H1 (cell line): Measurements from ENCODE around the gene HTR6. TPM values are rescaled to one million over a fixed set of nuclear protein-coding genes. Genes with fewer than 3 reads are reported as not detected.

ENCODE experiments used
- CTCF ChIA-PET: fragments of 300-600 bp; sonication (Branson Sonifier 250); formaldehyde crosslinking; loops from one replicate; lab custom pipeline; 2021; ENCODE audit not compliant: partially characterized antibody; lab: Charles Lee
- POLR2A ChIA-PET: fragments of 300-600 bp; sonication (Branson Sonifier 250); formaldehyde crosslinking; loops from one replicate; lab custom pipeline; 2021; ENCODE audit warnings: inconsistent platforms; ENCODE audit not compliant: partially characterized antibody; lab: Charles Lee
- DNase-seq, 2 experiments: peaks; one replicate each; pipeline versions ENCODE4 v3.0.0 to v3.0.0-alpha.2; 2010 to 2022; ENCODE audit warnings: low spot score in 2 of 2, low read depth in 1 of 2, mixed read lengths in 1 of 2
- FAIRE-seq: peaks from 2 replicates; lab custom pipeline; 2011; peaks lifted over from hg19 to GRCh38; lab: Jason Lieb, UNC
- H2AFZ ChIP-seq: 2 replicates; pipeline ENCODE4 v1.8.1; 2012; ENCODE audit warnings: low read length, inconsistent platforms
- H2AK5ac ChIP-seq: 2 replicates; pipeline ENCODE4 v1.6.1; 2013; ENCODE audit warnings: low read depth, low read length
- H2BK120ac ChIP-seq: replicated peaks from 2 replicates; pipeline ENCODE3; 2013; ENCODE audit warnings: low read depth, low read length, inconsistent platforms
- H2BK12ac ChIP-seq: 2 replicates; pipeline ENCODE4 v1.6.1; 2013; ENCODE audit warnings: low read depth, low read length
- H2BK15ac ChIP-seq: 2 replicates; pipeline ENCODE4 v1.6.1; 2013; ENCODE audit warnings: low read length
- H2BK20ac ChIP-seq: 2 replicates; pipeline ENCODE4 v1.6.1; 2013; ENCODE audit warnings: low read length
- H2BK5ac ChIP-seq: 2 replicates; pipeline ENCODE4 v1.6.1; 2013; ENCODE audit warnings: low read depth, low read length
- H3K14ac ChIP-seq: 2 replicates; pipeline ENCODE4 v1.6.1; 2013; ENCODE audit warnings: inconsistent platforms; ENCODE audit not compliant: insufficient read length
- H3K18ac ChIP-seq: 2 replicates; pipeline ENCODE4 v1.6.1; 2013; ENCODE audit warnings: low read length; ENCODE audit errors: extremely low read depth
- H3K23ac ChIP-seq: 2 replicates; pipeline ENCODE4 v1.6.1; 2013; ENCODE audit warnings: inconsistent platforms; ENCODE audit not compliant: insufficient read length
- H3K23me2 ChIP-seq: 2 replicates; pipeline ENCODE4 v1.6.1; 2013; ENCODE audit warnings: low read depth, low read length
- H3K27ac ChIP-seq: 2 replicates; pipeline ENCODE4 v1.6.1; 2011; ENCODE audit warnings: low read depth, low read length, inconsistent platforms
- H3K27me3 ChIP-seq, 4 experiments: replicated peaks in 1 of 4; 1 replicate in 1 of 4; 2 replicates in 3 of 4; pipeline versions ENCODE4 v1.6.1 to v1.8.1; 2011 to 2013; ENCODE audit warnings: low read length in 3 of 4, mild to moderate bottlenecking in 3 of 4, inconsistent platforms in 2 of 4, mixed read lengths in 2 of 4, moderate library complexity in 1 of 4; ENCODE audit not compliant: control insufficient read depth in 3 of 4, insufficient read depth in 3 of 4; ENCODE audit errors: extremely low read depth in 1 of 4
- H3K36me3 ChIP-seq, 4 experiments: 2 replicates each; pipeline versions ENCODE4 v1.6.1 to v1.8.1; 2011 to 2013; ENCODE audit warnings: mild to moderate bottlenecking in 4 of 4, low read length in 3 of 4, moderate library complexity in 2 of 4, control low read depth in 1 of 4, inconsistent platforms in 1 of 4; ENCODE audit not compliant: insufficient read depth in 4 of 4, control insufficient read depth in 2 of 4
- H3K4ac ChIP-seq: replicated peaks from 2 replicates; pipeline ENCODE3; 2013; ENCODE audit warnings: low read length, low read depth, mixed read lengths, inconsistent platforms; ENCODE audit not compliant: insufficient read length
- H3K4me1 ChIP-seq, 4 experiments: replicated peaks in 1 of 4; 1 replicate in 1 of 4; 2 replicates in 3 of 4; pipeline versions ENCODE4 v1.6.1 to v1.8.1; 2011 to 2013; ENCODE audit warnings: low read length in 3 of 4, inconsistent platforms in 2 of 4, mixed read lengths in 1 of 4; ENCODE audit not compliant: insufficient read depth in 4 of 4, control insufficient read depth in 3 of 4
- H3K4me2 ChIP-seq, 2 experiments: 2 replicates each; pipeline versions ENCODE4 v1.6.1 to v1.8.1; 2011 to 2013; ENCODE audit warnings: low read depth in 2 of 2, low read length in 2 of 2, control low read depth in 1 of 2, inconsistent platforms in 1 of 2, mild to moderate bottlenecking in 1 of 2; ENCODE audit not compliant: insufficient read depth in 1 of 2
- H3K4me3 ChIP-seq, 4 experiments: fragments of 200-600, 300-600 bp in 1 of 4; sonication (generic), shearing (Covaris generic), sonication (Bioruptor Twin) in 1 of 4; 2 replicates each; pipeline versions ENCODE4 v1.5.1 to v1.8.1; 2011 to 2016; ENCODE audit warnings: low read length in 4 of 4, low read depth in 3 of 4, control low read depth in 2 of 4, inconsistent platforms in 2 of 4, mild to moderate bottlenecking in 2 of 4, mixed read lengths in 1 of 4, moderate library complexity in 1 of 4; ENCODE audit not compliant: insufficient read depth in 2 of 4; ENCODE audit errors: extremely low read depth in 1 of 4
- H3K56ac ChIP-seq: replicated peaks from 2 replicates; pipeline ENCODE3; 2013; ENCODE audit warnings: low read depth, mild to moderate bottlenecking, mixed read lengths, low read length, inconsistent platforms; ENCODE audit not compliant: insufficient read length
- H3K79me1 ChIP-seq: 2 replicates; pipeline ENCODE4 v1.6.1; 2013; ENCODE audit warnings: low read depth, low read length, control low read depth
- H3K79me2 ChIP-seq, 2 experiments: 2 replicates each; pipeline versions ENCODE4 v1.6.1 to v1.8.1; 2012 to 2013; ENCODE audit warnings: low read length in 2 of 2, mild to moderate bottlenecking in 2 of 2, inconsistent platforms in 1 of 2; ENCODE audit not compliant: insufficient read depth in 2 of 2, control insufficient read depth in 1 of 2
- H3K9ac ChIP-seq, 4 experiments: replicated peaks in 1 of 4; 1 replicate in 1 of 4; 2 replicates in 3 of 4; pipeline versions ENCODE4 v1.6.1 to v1.8.1; 2011 to 2013; ENCODE audit warnings: low read depth in 3 of 4, low read length in 3 of 4, control low read depth in 2 of 4, mild to moderate bottlenecking in 2 of 4, moderate library complexity in 2 of 4, inconsistent platforms in 1 of 4; ENCODE audit errors: extremely low read depth in 1 of 4
- H3K9me3 ChIP-seq, 2 experiments: 2 replicates each; pipeline versions ENCODE4 v1.6.1 to v1.8.1; 2012 to 2013; ENCODE audit warnings: mild to moderate bottlenecking in 2 of 2, moderate library complexity in 2 of 2, control low read depth in 1 of 2, inconsistent platforms in 1 of 2, low read depth in 1 of 2, low read length in 1 of 2, mixed read lengths in 1 of 2; ENCODE audit not compliant: insufficient read depth in 2 of 2
- H4K20me1 ChIP-seq, 2 experiments: replicated peaks in 1 of 2; 2 replicates each; pipeline versions ENCODE3 to v1.8.1; 2011 to 2013; ENCODE audit warnings: inconsistent platforms in 2 of 2, low read length in 2 of 2, mild to moderate bottlenecking in 1 of 2; ENCODE audit not compliant: insufficient read depth in 2 of 2, control insufficient read depth in 1 of 2
- H4K5ac ChIP-seq: 2 replicates; pipeline ENCODE4 v1.6.1; 2013; ENCODE audit warnings: low read length, low read depth, mixed read lengths, inconsistent platforms; ENCODE audit not compliant: insufficient read length
- H4K8ac ChIP-seq: 2 replicates; pipeline ENCODE4 v1.8.0; 2013; ENCODE audit warnings: mild to moderate bottlenecking, moderate library complexity, low read length, inconsistent platforms; ENCODE audit not compliant: insufficient read depth; ENCODE audit errors: extremely low read depth
- H4K91ac ChIP-seq: replicated peaks from 2 replicates; pipeline ENCODE3; 2013; ENCODE audit warnings: low read length, mixed read lengths, inconsistent platforms; ENCODE audit not compliant: insufficient read length
- POLR2AphosphoS5 ChIP-seq: IDR thresholded peaks from 2 replicates; pipeline ENCODE4 v1.6.1; 2011; ENCODE audit warnings: low read depth, low read length
- WGBS, 2 experiments: shearing (Covaris generic) in 1 of 2; methylation state at CpG; one replicate each; pipeline versions ENCODE4 v1.1.6 to v1.1.7; 2013 to 2015; ENCODE audit warnings: low lambda C conversion rate in 2 of 2, mixed read lengths in 2 of 2, inconsistent platforms in 1 of 2, low coverage in 1 of 2, missing lambda C conversion rate in 1 of 2; ENCODE audit not compliant: insufficient replicate concordance in 2 of 2, insufficient coverage in 1 of 2, insufficient read length in 1 of 2; ENCODE audit errors: extremely low coverage in 1 of 2, missing lambda C conversion rate in 1 of 2; 5-methylcytosine and 5-hydroxymethylcytosine counted together
- polyA plus RNA-seq, 7 experiments: library from polyadenylated mRNA; depleted of rRNA in 3 of 7; stranded (reverse) in 5 of 7; unstranded in 2 of 7; fragments of >200 nt in 5 of 7; fragments of 200-250 nt in 2 of 7; gene quantifications; 1 replicate in 5 of 7; 2 replicates in 1 of 7; 4 replicates in 1 of 7; pipeline versions ENCODE4 v1.2.1 to v1.2.3, GENCODE V29; 2011 to 2013; ENCODE audit warnings: missing spikeins in 2 of 7, mixed read lengths in 2 of 7
- total RNA-seq: library from RNA; stranded (reverse); fragmentation: NEBNext Ultra II Directional; extraction: Animal tissue kit (Norgen Biotek cat#: 25700); gene quantifications from 2 replicates; pipeline ENCODE4 v1.2.1, GENCODE V29; 2021

The HTR6 gene
- total and polyA plus RNA-seq, 2 of the 8 experiments (the other 6 are each of a cell fraction or from before 2014, with no cell fraction given): 0.76 to 0.95 TPM

DNA sequence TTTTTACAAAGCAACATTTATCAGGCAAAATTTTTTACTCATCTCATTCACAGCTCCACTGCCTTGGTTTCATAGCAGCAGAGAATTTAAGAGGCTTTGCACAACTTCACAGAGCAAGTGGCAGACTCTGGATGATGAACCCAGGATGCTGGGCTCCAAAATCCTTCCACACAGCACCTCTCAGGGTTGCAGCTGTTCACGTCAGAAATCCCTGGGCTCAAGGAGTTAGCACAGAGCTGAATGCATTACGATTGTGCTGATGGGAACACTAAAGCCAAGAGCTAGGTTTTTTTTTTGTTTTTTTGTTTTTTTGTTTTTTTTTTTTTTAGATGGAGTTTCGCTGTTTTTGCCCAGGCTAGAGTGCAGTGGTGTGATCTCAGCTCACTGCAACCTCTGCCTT lies 2.4 kb upstream of the HTR6 start:
- Histone ChIP-seq H3K56ac (no peak overlapping the region), H3K4me1 (peaks cover 0 to 4% (median 0%) of the 10 kb centered on the region in 4 experiments; a peak in 4 of 7 replicates), H3K9ac (no peak overlapping the region), H2BK120ac (no peak overlapping the region), H3K27ac (no peak overlapping the region), H3K4ac (no peak overlapping the region), H2AK5ac (no peak overlapping the region), H3K18ac (no peak overlapping the region), H2BK15ac (no peak overlapping the region), H3K27me3 (peaks cover 28 to 43% (median 38%) of the 10 kb centered on the region in 4 experiments), H3K14ac (no peak overlapping the region), H4K5ac (no peak overlapping the region), H3K4me2 (no peak overlapping the region), H3K4me3 (no peak overlapping the region), H3K9me3 (no peaks in the 10 kb centered on the region), H4K20me1 (peaks cover 0 to 2% of the 10 kb centered on the region in 2 experiments), H2BK12ac (no peak overlapping the region), H2BK20ac (no peak overlapping the region), H3K23me2 (peaks cover 9% of the 10 kb centered on the region; the same call in 1 of the 2 replicates), H3K23ac (no peak overlapping the region), H3K36me3 (no peaks in the 10 kb centered on the region; a peak in 1 of 8 replicates), H3K79me2 (no peaks in the 10 kb centered on the region), H4K8ac (no peak overlapping the region), H2AFZ (no peak overlapping the region), H2BK5ac (no peak overlapping the region), H3K79me1 (no peaks in the 10 kb centered on the region; the same call in 1 of the 2 replicates), H4K91ac (no peak overlapping the region)
- WGBS, 2 experiments: 91% methylated on average over 2 of the region's 3 CpGs; no CpG with 5 or more reads in 1 of the 2 experiments
- ChIA-PET POLR2A (no interaction called here), CTCF (interaction anchor here (0.6 to 6.1 kb wide), 62 partner anchors 8 to 399 kb away, joined by 3 to 127 read pairs (median 4); partner anchors contain the start of genes NBL1 and RNF186)
- DNase-seq (no peak), FAIRE-seq (no peak)
- TF ChIP-seq POLR2AphosphoS5: no peak
